Chondrocyte (in vitro differentiated cells): ENCODE data around the gene SLC27A1. TPM values are rescaled to one million over a fixed set of nuclear protein-coding genes. Genes with fewer than 3 reads are reported as not detected.

Experiments used
- DNase-seq: peaks from one replicate; pipeline ENCODE4 v3.0.0; 2021; ENCODE audit warnings: mixed read lengths, low spot score
- H3K27ac Mint-ChIP-seq: one replicate; pipeline ENCODE4 v1.8.0; 2021; ENCODE audit warnings: mild to moderate bottlenecking, moderate library complexity, mixed read lengths; ENCODE audit not compliant: unreplicated experiment
- H3K27me3 Mint-ChIP-seq: 2 replicates; pipeline ENCODE4 v1.8.0; 2021; ENCODE audit warnings: low read depth, mixed read lengths
- H3K36me3 Mint-ChIP-seq: 2 replicates; pipeline ENCODE4 v1.8.0; 2021; ENCODE audit warnings: low read depth, mixed read lengths
- H3K4me1 Mint-ChIP-seq: 2 replicates; pipeline ENCODE4 v1.8.0; 2021; ENCODE audit warnings: low read depth, mild to moderate bottlenecking, mixed read lengths
- H3K4me3 Mint-ChIP-seq: one replicate; pipeline ENCODE4 v1.8.0; 2021; ENCODE audit warnings: mild to moderate bottlenecking, moderate library complexity, mixed read lengths; ENCODE audit not compliant: unreplicated experiment
- H3K9me3 Mint-ChIP-seq: 2 replicates; pipeline ENCODE4 v1.8.0; 2021; ENCODE audit warnings: low read depth, mixed read lengths
- CTCF ChIP-seq: fragments of 200-600 bp; sonication (generic); IDR thresholded peaks from 2 replicates; pipeline ENCODE4 v1.5.0; 2021; ENCODE audit warnings: antibody characterized with exemption, mild to moderate bottlenecking, moderate library complexity
- total RNA-seq: library from RNA; stranded (reverse); gene quantifications from 3 replicates; pipeline ENCODE4 v1.2.1, GENCODE V29; 2021

SLC27A1 gene
- total RNA-seq, 1 donor from 2014 or later = 6.8 TPM

GRCh38 chr19:17554968-17555479 lies 84.7 kb downstream of the SLC27A1 start:
- TF ChIP-seq CTCF = no peak
- Mint-ChIP-seq H3K9me3 (no peaks in the 10 kb centered on the region), H3K27me3 (no peaks in the 10 kb centered on the region), H3K27ac (peak overlapping the region; percentile 66), H3K36me3 (peaks cover 7% of the 10 kb centered on the region), H3K4me1 (peaks cover 26% of the 10 kb centered on the region), H3K4me3 (peak overlapping the region; percentile 79)
- no peak for DNase-seq

GRCh38 chr19:17555480-17555928 lies 85.2 kb downstream of the SLC27A1 start, which contains the start of gene COLGALT1:
TSS of gene COLGALT1 (plus strand) at chr19:17555649. CDS start at chr19:17555714, 65 bp downstream.
- H3K27ac Mint-ChIP-seq = peak within 1 kb of the TSS; percentile 66
- H3K4me3 Mint-ChIP-seq = peak within 1 kb of the TSS; percentile 79
- H3K36me3 Mint-ChIP-seq = peaks cover 12% of the 10 kb centered on the region
- no peaks in the 10 kb centered on the region for H3K27me3 Mint-ChIP-seq
- H3K9me3 Mint-ChIP-seq = no peaks in the 10 kb centered on the region
- H3K4me1 Mint-ChIP-seq = peaks cover 29% of the 10 kb centered on the region
- no peak for TF ChIP-seq CTCF
- DNase-seq = peak; percentile 99

Other genes starting within 250 kb of the SLC27A1 start
- gene OCEL1, start 244.3 kb upstream of the SLC27A1 start, total RNA-seq = 21.1 to 23.8 TPM (median 22.3 TPM) in 3 replicates
- 31.9 to 45.0 TPM (median 43.7 TPM) in 3 replicates for gene NR2F6, start 224.6 kb upstream of the SLC27A1 start, total RNA-seq
- not detected in 3 replicates for gene USHBP1, start 205.8 kb upstream of the SLC27A1 start, total RNA-seq
- 83.3 to 100 TPM (median 91.2 TPM) in 3 replicates for gene BABAM1, start 203.1 kb upstream of the SLC27A1 start, total RNA-seq
- 0.38 to 0.57 TPM (median 0.53 TPM) in 3 replicates for gene ANKLE1, start 188.6 kb upstream of the SLC27A1 start, total RNA-seq
- gene ABHD8, start 167.1 kb upstream of the SLC27A1 start, total RNA-seq = 3.5 to 6.6 TPM (median 5.9 TPM) in 3 replicates
- gene MRPL34, start 164.7 kb upstream of the SLC27A1 start, total RNA-seq = 56.6 to 68.7 TPM (median 61.7 TPM) in 3 replicates
- gene DDA1, start 161.0 kb upstream of the SLC27A1 start, total RNA-seq = 53.0 to 66.6 TPM (median 63.9 TPM) in 3 replicates
- gene ANO8, start 135.7 kb upstream of the SLC27A1 start, total RNA-seq = 16.7 to 18.9 TPM (median 16.8 TPM) in 3 replicates
- gene GTPBP3, start 133.0 kb upstream of the SLC27A1 start, total RNA-seq = 16.7 to 20.9 TPM (median 20.6 TPM) in 3 replicates
- 0.22 to 0.44 TPM in 2 of 3 replicates, not detected in the other for gene PLVAP, start 93.2 kb upstream of the SLC27A1 start, total RNA-seq
- gene CCDC194, start 76.3 kb upstream of the SLC27A1 start, total RNA-seq = not detected in 3 replicates
- not detected in 3 replicates for gene BST2, start 64.9 kb upstream of the SLC27A1 start, total RNA-seq
- gene MVB12A, start 50.5 kb upstream of the SLC27A1 start, total RNA-seq = 36.3 to 46.7 TPM (median 39.4 TPM) in 3 replicates
- gene TMEM221, start 21.9 kb upstream of the SLC27A1 start, total RNA-seq = 0.27 to 0.57 TPM (median 0.28 TPM) in 3 replicates
- gene NXNL1, start 9.6 kb upstream of the SLC27A1 start, total RNA-seq = not detected in 3 replicates
- gene PGLS, start 41.1 kb downstream of the SLC27A1 start, total RNA-seq = 73.7 to 112 TPM (median 108 TPM) in 3 replicates
- 113 to 146 TPM (median 140 TPM) in 3 replicates for gene COLGALT1, start 85.1 kb downstream of the SLC27A1 start, total RNA-seq
- gene UNC13A, start 217.8 kb downstream of the SLC27A1 start, total RNA-seq = 2.0 to 3.9 TPM (median 2.1 TPM) in 3 replicates
- gene MAP1S, start 249.0 kb downstream of the SLC27A1 start, total RNA-seq = 34.7 to 64.4 TPM (median 61.3 TPM) in 3 replicates